HG03135 (cell line): ENCODE results near the gene MYO1H.
"Not testable (repeated sequence)": the region's sequence is repeated elsewhere in the genome, so short reads cannot be mapped to it uniquely, and the experiment has no call there.

ENCODE experiments used
- ATAC-seq: cut with Tn5 transposase; IDR thresholded peaks from one replicate; pipeline ENCODE4 v1.9.1; 2021; ENCODE audit warnings: mild to moderate bottlenecking, moderate library complexity; ENCODE audit not compliant: unreplicated experiment

Gene MYO1H

GRCh38 chr12:109467978-109468676 lies 120.4 kb downstream of the MYO1H start:
- no peak for ATAC-seq

- ATAC-seq = no peak
Observed at GRCh38 chr12:109469517-109469916, 121.8 kb downstream of the MYO1H start.

GRCh38 chr12:109473006-109473405 lies 125.3 kb downstream of the MYO1H start:
- ATAC-seq = no peak

- not testable (repeated sequence) for ATAC-seq
Observed at GRCh38 chr12:109473526-109474270, 126.0 kb downstream of the MYO1H start.

- no peak for ATAC-seq
Observed at GRCh38 chr12:109475121-109475520, 127.4 kb downstream of the MYO1H start.

GRCh38 chr12:109475993-109476806 lies 128.5 kb downstream of the MYO1H start:
- ATAC-seq = no peak

GRCh38 chr12:109476807-109477184 lies 129.1 kb downstream of the MYO1H start:
- no peak for ATAC-seq

- ATAC-seq = peak; percentile 89
Observed at GRCh38 chr12:109477185-109477962, 129.7 kb downstream of the MYO1H start, which contains the start of the genes KCTD10 and UBE3B. KCTD10 (minus strand) TSS chr12:109477300; CDS start chr12:109477262, 38 bp downstream. UBE3B (plus strand) TSS chr12:109477634; CDS start chr12:109483552, 5,918 bp downstream.

GRCh38 chr12:109477963-109478315 lies 130.2 kb downstream of the MYO1H start:
- no peak for ATAC-seq

- no peak for ATAC-seq
Observed at GRCh38 chr12:109479761-109480160, 132.1 kb downstream of the MYO1H start.

GRCh38 chr12:109480356-109480755 lies 132.7 kb downstream of the MYO1H start:
- ATAC-seq = no peak

GRCh38 chr12:109481863-109482262 lies 134.2 kb downstream of the MYO1H start:
- no peak for ATAC-seq

GRCh38 chr12:109482491-109482890 lies 134.8 kb downstream of the MYO1H start:
- no peak for ATAC-seq

- no peak for ATAC-seq
Observed at GRCh38 chr12:109482894-109483293, 135.2 kb downstream of the MYO1H start.

GRCh38 chr12:109483346-109483745 lies 135.6 kb downstream of the MYO1H start:
- ATAC-seq = no peak

GRCh38 chr12:109485201-109485600 lies 137.5 kb downstream of the MYO1H start:
- ATAC-seq = no peak

- ATAC-seq = no peak
Observed at GRCh38 chr12:109487181-109488050, 139.7 kb downstream of the MYO1H start.

GRCh38 chr12:109488051-109488665 lies 140.5 kb downstream of the MYO1H start:
- ATAC-seq = no peak
